ENCODE data around the gene TBKBP1.

GRCh38 chr17:47744168-47745036 lies 50.4 kb downstream of the TBKBP1 start:
- no peak for TF ChIP-seq POLR2A (IDR thresholded peaks at IDR 0.05)
- TF ChIP-seq CTCF (IDR thresholded peaks at IDR 0.05), result no peak
- TF ChIP-seq POLR2AphosphoS5 (IDR thresholded peaks at IDR 0.05; ENCODE audit: insufficient read depth in 1 of 2, low read depth in 1 of 2), result no peak

All from vagina (tissue), 2 donors.